Spinal cord (tissue), 10 donors: ENCODE measurements around the gene CDC14B. TPM values are rescaled to one million over a fixed set of nuclear protein-coding genes. Genes with fewer than 3 reads are reported as not detected.
"Not testable (repeated sequence)": the region's sequence is repeated elsewhere in the genome, so short reads cannot be mapped to it uniquely, and the experiment has no call there.

Experiments used
- DNase-seq, 6 donors: peaks; one replicate each; pipeline versions ENCODE4 v3.0.0 to v3.0.0-alpha.2; 2013 to 2015; ENCODE audit warnings: low spot score in 6 of 6, low read depth in 4 of 6
- H3K27ac ChIP-seq: one replicate; pipeline ENCODE4 v1.5.1; 2013; ENCODE audit warnings: low read depth, low read length, control low read depth
- H3K27me3 ChIP-seq: one replicate; pipeline ENCODE4 v1.6.1; 2013; ENCODE audit warnings: low read length; ENCODE audit not compliant: control insufficient read depth, insufficient read depth
- H3K36me3 ChIP-seq: one replicate; pipeline ENCODE4 v1.6.1; 2013; ENCODE audit warnings: low read length; ENCODE audit not compliant: control insufficient read depth, insufficient read depth
- H3K4me1 ChIP-seq: one replicate; pipeline ENCODE4 v1.6.1; 2013; ENCODE audit warnings: low read length; ENCODE audit not compliant: control insufficient read depth, insufficient read depth
- H3K4me3 ChIP-seq: one replicate; pipeline ENCODE4 v1.5.1; 2013; ENCODE audit warnings: low read depth, low read length, control low read depth
- H3K9me3 ChIP-seq: one replicate; pipeline ENCODE4 v1.6.1; 2013; ENCODE audit warnings: low read length; ENCODE audit not compliant: control insufficient read depth, insufficient read depth
- WGBS: methylation state at CpG from one replicate; pipeline ENCODE4 v1.1.5; 2013; ENCODE audit warnings: missing lambda C conversion rate; ENCODE audit not compliant: insufficient coverage; 5-methylcytosine and 5-hydroxymethylcytosine counted together
- polyA plus RNA-seq, 2 donors: library from polyadenylated mRNA; unstranded; fragments of 120-200 nt; gene quantifications; one replicate each; pipeline ENCODE4 v1.2.1, GENCODE V29; 2013; ENCODE audit not compliant: insufficient read length in 2 of 2
- total RNA-seq, 2 donors: library from RNA; depleted of rRNA in 1 of 2; stranded (reverse); fragments of 120-200 nt in 1 of 2; fragments of >200 nt in 1 of 2; gene quantifications; one replicate each; pipeline versions ENCODE4 v1.2.3 to v1.2.4, GENCODE V29; 2013 to 2014
- donor health status: healthy.

The CDC14B gene
- total and polyA plus RNA-seq, 4 donors, result 19.5 to 46.5 (median 20.1) TPM

DNA sequence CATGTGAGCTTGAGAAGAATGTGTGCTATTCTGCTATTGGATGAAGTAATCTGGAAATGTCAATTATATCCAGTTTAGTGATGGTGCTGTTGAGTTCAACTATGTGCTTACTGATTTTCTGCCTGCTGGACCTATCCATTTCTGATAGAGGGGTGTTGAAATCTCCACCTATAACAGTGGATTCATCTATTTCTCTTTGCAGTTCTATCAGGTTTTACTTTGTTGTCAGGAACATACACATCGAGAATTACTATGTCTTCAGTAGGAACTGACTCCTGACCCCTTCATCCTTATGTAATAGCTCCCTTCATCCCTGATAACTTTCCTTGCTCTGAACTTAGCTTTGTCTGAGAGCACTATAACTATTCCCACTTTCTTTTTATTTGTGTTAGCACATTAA lies 16.7 kb upstream of the CDC14B start:
- no peaks in the 10 kb centered on the region for H3K36me3 ChIP-seq
- no peak overlapping the region for H3K4me3 ChIP-seq
- no peaks in the 10 kb centered on the region for H3K4me1 ChIP-seq
- H3K27ac ChIP-seq, result no peak overlapping the region
- no peaks in the 10 kb centered on the region for H3K27me3 ChIP-seq
- 100% methylated on average over 1 of the region's 1 CpG for WGBS
- H3K9me3 ChIP-seq, result no peaks in the 10 kb centered on the region
- no peak for DNase-seq

DNA sequence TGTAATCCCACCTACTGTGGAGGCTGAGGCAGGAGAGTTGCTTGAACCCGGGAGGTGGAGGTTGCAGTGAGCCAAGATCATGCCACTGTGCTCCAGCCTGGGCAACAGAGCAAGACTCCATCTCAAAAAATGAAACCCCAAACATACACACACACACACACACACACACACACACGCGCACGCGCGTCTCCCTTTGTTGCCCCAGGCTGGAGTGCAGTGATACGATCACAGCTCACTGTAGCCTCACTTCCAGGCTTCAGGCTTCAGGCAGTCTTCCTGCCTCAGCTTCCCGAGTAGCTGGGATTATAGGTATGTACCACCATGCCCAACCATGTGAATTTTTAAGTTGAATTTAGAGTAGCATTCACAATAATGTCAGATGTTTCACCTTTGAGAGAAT lies 13.9 kb upstream of the CDC14B start:
- DNase-seq, H3K36me3 ChIP-seq, H3K9me3 ChIP-seq, H3K27me3 ChIP-seq, H3K27ac ChIP-seq, H3K4me1 ChIP-seq, H3K4me3 ChIP-seq: not testable (repeated sequence)
- 100% methylated on average over 3 of the region's 8 CpGs for WGBS

DNA sequence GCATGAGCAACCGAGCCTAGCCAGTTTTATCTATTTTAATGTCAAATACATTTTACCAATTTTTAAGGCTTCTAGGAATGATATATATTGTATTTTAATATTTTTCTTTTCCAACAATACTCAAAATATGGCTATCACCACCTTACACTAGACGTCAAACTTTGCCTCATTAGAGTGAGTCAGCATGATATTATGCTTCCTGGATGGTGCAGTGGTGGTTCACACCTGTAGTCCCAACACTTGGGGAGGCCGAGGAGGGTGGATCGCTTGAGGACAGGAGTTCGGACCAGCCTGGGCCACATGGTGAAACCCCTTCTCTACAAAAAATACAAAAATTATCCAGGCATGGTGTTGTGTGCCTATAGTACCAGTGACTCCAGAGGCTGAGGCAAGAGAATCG lies 7.3 kb upstream of the CDC14B start:
- H3K36me3 ChIP-seq, result no peaks in the 10 kb centered on the region
- no peak overlapping the region for H3K4me3 ChIP-seq
- no peaks in the 10 kb centered on the region for H3K4me1 ChIP-seq
- no peak for DNase-seq
- no peaks in the 10 kb centered on the region for H3K27me3 ChIP-seq
- H3K27ac ChIP-seq, result no peak overlapping the region
- H3K9me3 ChIP-seq, result no peaks in the 10 kb centered on the region
- WGBS, result no CpG with 5 or more reads among the region's 6 CpGs

DNA sequence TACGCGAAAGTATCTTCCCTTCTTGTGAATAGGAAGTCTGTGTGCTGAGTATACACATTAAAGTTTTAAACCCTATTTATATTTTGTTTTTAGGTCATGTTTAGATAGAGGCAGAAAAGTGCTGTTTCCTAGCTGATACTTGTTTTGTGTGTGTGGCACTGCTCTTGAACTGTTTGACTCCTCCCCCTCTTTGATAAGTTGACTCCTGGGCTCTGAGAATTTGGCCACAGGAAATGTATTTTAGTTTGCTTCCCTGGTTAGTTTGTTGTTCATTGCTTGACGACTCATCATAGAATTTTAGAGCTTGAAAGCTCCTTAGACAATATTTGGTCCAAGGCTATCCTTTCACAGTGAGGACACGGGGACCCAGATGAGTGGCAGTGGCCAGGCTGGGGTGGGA lies 2.0 kb upstream of the CDC14B start:
- Histone ChIP-seq H3K4me3 (no peak overlapping the region), H3K9me3 (no peaks in the 10 kb centered on the region), H3K27me3 (peaks cover 3% of the 10 kb centered on the region), H3K27ac (no peak overlapping the region), H3K4me1 (peaks cover 13% of the 10 kb centered on the region), H3K36me3 (no peaks in the 10 kb centered on the region)
- DNase-seq, result no peak
- 73% methylated on average over 1 of the region's 4 CpGs for WGBS

DNA sequence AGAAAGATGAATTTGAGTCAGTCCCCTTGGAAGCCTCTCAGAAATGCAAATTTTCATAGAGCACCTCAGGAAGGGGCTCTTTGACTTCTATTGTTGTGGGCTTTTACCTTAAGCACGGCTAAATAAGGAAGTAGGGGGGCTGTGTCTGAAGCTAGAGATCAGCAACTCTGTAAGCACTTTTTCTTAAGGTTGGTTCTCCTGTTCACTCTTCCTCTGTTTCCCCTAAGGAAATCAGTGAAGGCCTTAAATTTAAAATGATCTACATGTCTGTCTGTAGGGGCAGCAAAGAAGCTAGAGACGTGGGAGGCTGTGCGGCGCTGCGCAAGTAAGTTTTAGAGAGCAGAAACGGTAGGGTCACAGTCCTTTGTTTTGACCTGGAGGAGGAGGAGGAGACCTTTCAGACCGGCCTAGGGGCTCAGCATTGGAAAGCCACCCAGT lies 1.2 kb upstream of the CDC14B start:
- DNase-seq, result no peak
- no peak overlapping the region for H3K4me3 ChIP-seq
- 28% methylated on average over 5 of the region's 7 CpGs for WGBS

DNA sequence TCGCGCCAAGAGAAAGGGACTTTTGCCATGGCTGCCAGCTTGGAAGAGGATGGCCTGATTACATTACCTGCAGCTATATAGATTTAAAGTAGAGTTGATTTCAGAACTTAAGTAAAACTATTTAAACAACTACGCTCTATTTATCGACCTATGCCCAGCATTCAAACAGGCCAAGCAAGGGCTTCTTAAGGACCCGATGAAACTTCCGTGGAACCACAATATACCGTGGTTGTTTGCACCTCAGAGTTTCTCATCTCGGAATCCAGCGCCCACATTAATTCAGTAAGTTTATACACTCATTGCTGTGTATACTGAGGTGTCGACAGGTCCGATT lies 505 bp upstream of the CDC14B start:
- Histone ChIP-seq H3K36me3 (no peaks in the 10 kb centered on the region), H3K27ac (no peak overlapping the region), H3K4me1 (peaks cover 13% of the 10 kb centered on the region), H3K9me3 (no peaks in the 10 kb centered on the region), H3K4me3 (peak overlapping the region; percentile 50), H3K27me3 (peaks cover 3% of the 10 kb centered on the region)
- no peak for DNase-seq
- WGBS, result no CpG with 5 or more reads among the region's 11 CpGs

More for the DNA sequence above, 1.2 kb upstream of the CDC14B start:
- peaks cover 13% of the 10 kb centered on the region for H3K4me1 ChIP-seq
- H3K36me3 ChIP-seq, result no peaks in the 10 kb centered on the region
- H3K27ac ChIP-seq, result no peak overlapping the region
- H3K9me3 ChIP-seq, result no peaks in the 10 kb centered on the region
- H3K27me3 ChIP-seq, result peaks cover 3% of the 10 kb centered on the region

DNA sequence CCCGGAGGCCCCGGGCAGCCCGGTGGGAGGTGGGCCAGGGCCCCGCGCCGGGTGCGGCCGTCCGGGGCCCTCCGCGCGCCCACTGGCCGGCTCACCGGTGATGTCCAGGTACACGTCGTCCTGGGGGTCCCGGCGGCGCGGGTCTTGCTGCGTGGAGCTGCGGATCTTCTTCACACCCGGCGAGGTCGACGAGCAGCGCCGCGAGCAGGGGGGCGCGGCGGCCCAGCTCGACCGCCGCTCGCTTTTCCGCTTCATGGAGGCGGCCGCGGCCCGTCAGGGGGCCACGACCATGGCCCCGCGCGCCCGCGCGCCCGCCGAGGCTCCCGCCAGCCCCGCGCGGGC lies 548 bp downstream of the CDC14B start:
- Histone ChIP-seq H3K4me3 (peak overlapping the region; percentile 67), H3K27ac (no peak overlapping the region), H3K36me3 (no peaks in the 10 kb centered on the region), H3K27me3 (peaks cover 3% of the 10 kb centered on the region), H3K4me1 (peaks cover 13% of the 10 kb centered on the region), H3K9me3 (no peaks in the 10 kb centered on the region)
- WGBS, result under 1% methylated on average over 54 of the region's 54 CpGs
- no peak for DNase-seq

DNA sequence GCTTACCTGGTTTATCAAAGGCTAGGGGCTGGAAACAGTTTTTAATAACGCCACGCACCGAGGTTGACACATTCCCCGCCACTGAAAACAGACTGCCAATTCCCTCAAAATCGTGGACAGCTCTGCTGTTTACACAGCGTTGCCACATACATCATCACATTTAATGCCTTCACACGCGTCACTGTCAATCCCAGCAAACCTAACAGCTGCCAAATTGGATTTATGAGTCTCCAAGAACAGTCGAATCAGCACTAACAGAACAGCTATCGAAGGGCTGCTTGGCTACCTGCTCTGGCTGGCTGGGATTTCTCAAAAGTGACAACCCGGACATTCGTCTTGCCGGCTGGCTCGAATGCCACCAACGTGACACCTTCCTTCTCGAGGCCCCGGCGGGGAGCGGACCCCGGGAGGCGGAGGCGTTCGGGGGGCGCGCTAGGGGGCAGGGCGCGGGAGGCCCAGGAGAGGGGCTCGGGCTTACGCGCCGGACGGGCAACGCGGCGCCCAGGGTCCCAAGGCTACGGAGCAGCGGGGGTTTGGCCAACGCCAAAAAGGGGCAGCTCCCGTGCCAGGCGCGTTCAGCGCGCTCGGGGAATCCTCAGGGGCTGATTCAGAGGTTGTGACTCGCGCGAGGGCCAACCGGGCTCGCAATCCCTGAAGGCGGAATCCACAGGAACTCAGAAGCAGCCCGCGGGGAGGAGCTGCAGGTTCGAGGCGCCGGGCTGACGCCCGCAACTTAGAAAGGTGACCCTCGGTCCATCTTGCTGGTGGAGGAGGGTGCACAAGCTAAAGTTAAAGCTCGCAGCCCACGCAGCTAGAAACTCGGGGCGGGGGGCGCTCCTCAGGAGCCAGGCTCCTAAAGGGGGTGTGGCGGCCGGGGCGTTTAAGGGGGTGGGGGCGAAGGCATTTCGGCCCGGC lies 1.2 kb downstream of the CDC14B start:
- Histone ChIP-seq H3K36me3 (no peaks in the 10 kb centered on the region), H3K27me3 (peaks cover 3% of the 10 kb centered on the region), H3K4me3 (peak overlapping the region; percentile 67), H3K27ac (peak overlapping the region; percentile 40), H3K4me1 (peaks cover 13% of the 10 kb centered on the region), H3K9me3 (no peaks in the 10 kb centered on the region)
- 4% methylated on average over 69 of the region's 69 CpGs for WGBS
- peak in 2 of 6 donors; percentile 77 to 82 for DNase-seq

DNA sequence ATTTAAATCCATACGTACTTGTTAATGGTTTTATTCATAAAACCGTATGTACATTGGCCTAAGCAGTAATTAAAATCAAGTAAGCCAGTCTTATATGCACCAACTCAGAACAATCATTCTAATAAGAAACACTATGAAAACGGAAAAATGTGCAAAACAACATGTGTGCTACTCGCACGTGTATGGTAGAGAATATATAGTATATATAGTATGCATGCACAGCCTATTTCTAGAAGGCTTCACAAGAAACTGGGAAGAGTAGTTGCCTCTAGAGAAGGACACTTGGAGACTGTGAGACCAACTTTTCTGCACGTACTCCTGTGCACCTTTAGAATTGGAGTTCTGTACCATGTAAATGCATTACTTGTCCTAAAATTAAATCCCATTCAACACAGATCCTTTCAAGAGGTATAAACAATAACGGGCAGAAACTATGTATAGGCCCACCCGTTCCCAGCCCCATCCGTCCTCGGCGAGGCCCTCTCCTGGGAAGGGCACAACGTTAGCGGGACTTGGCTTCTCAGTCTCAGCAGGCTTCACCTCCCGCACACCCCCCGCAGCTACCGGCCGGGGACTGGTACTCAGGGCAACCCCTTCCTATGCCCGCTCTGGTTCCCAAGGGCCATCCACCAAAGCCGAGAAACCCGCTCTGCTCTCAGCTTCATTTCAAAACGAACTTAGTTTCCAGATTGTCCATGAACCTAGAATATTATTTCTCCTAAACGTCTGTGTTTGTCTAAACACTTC lies 2.0 kb downstream of the CDC14B start:
- Histone ChIP-seq H3K4me3 (peak overlapping the region; percentile 67), H3K27me3 (peaks cover 3% of the 10 kb centered on the region), H3K27ac (peak overlapping the region; percentile 40), H3K9me3 (no peaks in the 10 kb centered on the region), H3K36me3 (no peaks in the 10 kb centered on the region), H3K4me1 (peaks cover 13% of the 10 kb centered on the region)
- 31% methylated on average over 16 of the region's 22 CpGs for WGBS
- no peak for DNase-seq
